Stomach (tissue), 9 donors: ENCODE measurements around the gene LYZL1. TPM values are rescaled to one million over a fixed set of nuclear protein-coding genes. Genes with fewer than 3 reads are reported as not detected.

Source experiments
- DNase-seq, 2 donors: peaks; one replicate each; pipeline versions ENCODE4 v3.0.0 to v3.0.0-alpha.2; 2013 to 2019
- H3K27ac ChIP-seq, 5 donors: fragments of 200-600 bp in 4 of 5; sonication (generic) in 4 of 5; one replicate each; pipeline ENCODE4 v1.5.1; 2013 to 2019; ENCODE audit warnings: mild to moderate bottlenecking in 1 of 5, moderate library complexity in 1 of 5
- H3K27me3 ChIP-seq, 3 donors: fragments of 200-600 bp; sonication (generic); one replicate each; pipeline ENCODE4 v1.5.1; 2017 to 2019; ENCODE audit warnings: mixed run types in 1 of 3
- H3K36me3 ChIP-seq, 4 donors: fragments of 200-600 bp; sonication (generic); 1 replicate in 3 of 4; 2 replicates in 1 of 4; pipeline ENCODE4 v1.5.1; 2016 to 2019
- H3K4me1 ChIP-seq, 4 donors: fragments of 200-600 bp; sonication (generic); one replicate each; pipeline ENCODE4 v1.5.1; 2016 to 2019
- H3K4me3 ChIP-seq, 4 donors: fragments of 200-600 bp; sonication (generic) in 3 of 4; one replicate each; pipeline ENCODE4 v1.5.1; 2016 to 2019; ENCODE audit warnings: mild to moderate bottlenecking in 1 of 4
- H3K9me3 ChIP-seq, 4 donors: fragments of 200-600 bp; sonication (generic); one replicate each; pipeline ENCODE4 v1.5.1; 2016 to 2019
- EP300 ChIP-seq: sonication (generic); formaldehyde crosslinking; IDR thresholded peaks from one replicate; pipeline ENCODE4 v1.6.1; 2017; ENCODE audit warnings: antibody characterized with exemption
- POLR2A ChIP-seq, 4 donors: fragments of 450-650 bp; IDR thresholded peaks; one replicate each; pipeline ENCODE4 v1.6.1; 2016; ENCODE audit warnings: antibody characterized with exemption in 4 of 4, control low read depth in 2 of 4, mild to moderate bottlenecking in 1 of 4, moderate library complexity in 1 of 4
- POLR2AphosphoS5 ChIP-seq, 3 donors: sonication (generic); formaldehyde crosslinking; IDR thresholded peaks; one replicate each; pipeline ENCODE4 v1.6.1; 2016; ENCODE audit warnings: antibody characterized with exemption in 3 of 3
- WGBS, 5 donors: extraction: QIAGEN DNeasy Blood & Tissue Kit in 3 of 5; methylation state at CpG; one replicate each; pipeline versions ENCODE4 v1.1.5 to v1.1.7; 2013 to 2018; 5-methylcytosine and 5-hydroxymethylcytosine counted together
- intact Hi-C: fragments of 100-400 bp; cut with DNase I; formaldehyde crosslinking; loops from one replicate; pipeline ENCODE4 v1.15.1; 2023; ENCODE audit warnings: low total_unique reads
- polyA plus RNA-seq, 3 donors: library from polyadenylated mRNA; stranded (reverse); fragments of 200-250 nt; gene quantifications; one replicate each; pipeline ENCODE4 v1.2.3, GENCODE V29; 2013
- total RNA-seq, 5 donors: library from RNA; depleted of rRNA; stranded (reverse); fragments of >200 nt; gene quantifications; one replicate each; pipeline versions ENCODE4 v1.1.0 to v1.2.3, GENCODE V29; 2014 to 2016
- TF ChIP-seq, protein P1 (sequence below), 7 experiments: fragments of 450-650 bp in 4 of 7; fragments of 200-600 bp in 3 of 7; sonication (generic) in 3 of 7; IDR thresholded peaks; one replicate each; pipeline ENCODE4 v1.5.1; 2016 to 2019; ENCODE audit warnings: antibody characterized with exemption in 7 of 7, control low read depth in 2 of 7, mild to moderate bottlenecking in 1 of 7
- donor health status: healthy with polysubstance abuse.
- donor health status: Bipolar disorder and iron deficiency.
- donor health status: healthy.

The LYZL1 gene
- total and polyA plus RNA-seq, 8 donors, result not detected

DNA sequence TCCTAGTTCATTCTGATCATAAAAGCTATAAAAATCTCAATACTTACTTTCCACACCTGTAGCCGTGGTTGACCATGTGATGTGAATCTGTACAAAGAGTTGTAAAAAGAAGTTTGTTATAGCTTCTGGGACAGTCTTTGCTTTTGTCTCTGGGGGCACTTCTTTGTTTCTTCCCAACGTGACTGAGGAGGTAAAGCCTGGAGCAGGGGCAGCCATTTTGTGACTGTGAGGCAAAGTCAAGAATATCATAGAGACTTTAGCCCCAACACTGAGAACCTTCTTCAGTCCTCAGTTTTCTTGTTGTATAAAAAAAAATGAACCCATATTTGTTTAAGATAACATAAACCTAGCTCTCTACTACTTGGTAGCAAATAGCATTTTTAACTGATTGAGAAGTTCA, 29.4 kb upstream of the LYZL1 start:
- Histone ChIP-seq H3K27ac (no peak overlapping the region), H3K4me3 (no peak overlapping the region), H3K27me3 (peaks cover 0 to 18% (median 5%) of the 10 kb centered on the region in 3 donors), H3K36me3 (no peaks in the 10 kb centered on the region), H3K4me1 (peaks cover 0 to 16% (median 0%) of the 10 kb centered on the region in 4 donors), H3K9me3 (peaks cover 0 to 6% (median 2%) of the 10 kb centered on the region in 4 donors)
- intact Hi-C loops, result no loop called here
- 87 to 93% (median 89%) methylated on average over 2 of the region's 2 CpGs for WGBS, 5 donors
- TF ChIP-seq POLR2AphosphoS5 (IDR thresholded peaks at IDR 0.05), result no peak
- TF ChIP-seq EP300, result no peak
- TF ChIP-seq, protein P1, sequence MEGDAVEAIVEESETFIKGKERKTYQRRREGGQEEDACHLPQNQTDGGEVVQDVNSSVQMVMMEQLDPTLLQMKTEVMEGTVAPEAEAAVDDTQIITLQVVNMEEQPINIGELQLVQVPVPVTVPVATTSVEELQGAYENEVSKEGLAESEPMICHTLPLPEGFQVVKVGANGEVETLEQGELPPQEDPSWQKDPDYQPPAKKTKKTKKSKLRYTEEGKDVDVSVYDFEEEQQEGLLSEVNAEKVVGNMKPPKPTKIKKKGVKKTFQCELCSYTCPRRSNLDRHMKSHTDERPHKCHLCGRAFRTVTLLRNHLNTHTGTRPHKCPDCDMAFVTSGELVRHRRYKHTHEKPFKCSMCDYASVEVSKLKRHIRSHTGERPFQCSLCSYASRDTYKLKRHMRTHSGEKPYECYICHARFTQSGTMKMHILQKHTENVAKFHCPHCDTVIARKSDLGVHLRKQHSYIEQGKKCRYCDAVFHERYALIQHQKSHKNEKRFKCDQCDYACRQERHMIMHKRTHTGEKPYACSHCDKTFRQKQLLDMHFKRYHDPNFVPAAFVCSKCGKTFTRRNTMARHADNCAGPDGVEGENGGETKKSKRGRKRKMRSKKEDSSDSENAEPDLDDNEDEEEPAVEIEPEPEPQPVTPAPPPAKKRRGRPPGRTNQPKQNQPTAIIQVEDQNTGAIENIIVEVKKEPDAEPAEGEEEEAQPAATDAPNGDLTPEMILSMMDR (IDR thresholded peaks at IDR 0.05), result no peak
- no peak for DNase-seq

DNA sequence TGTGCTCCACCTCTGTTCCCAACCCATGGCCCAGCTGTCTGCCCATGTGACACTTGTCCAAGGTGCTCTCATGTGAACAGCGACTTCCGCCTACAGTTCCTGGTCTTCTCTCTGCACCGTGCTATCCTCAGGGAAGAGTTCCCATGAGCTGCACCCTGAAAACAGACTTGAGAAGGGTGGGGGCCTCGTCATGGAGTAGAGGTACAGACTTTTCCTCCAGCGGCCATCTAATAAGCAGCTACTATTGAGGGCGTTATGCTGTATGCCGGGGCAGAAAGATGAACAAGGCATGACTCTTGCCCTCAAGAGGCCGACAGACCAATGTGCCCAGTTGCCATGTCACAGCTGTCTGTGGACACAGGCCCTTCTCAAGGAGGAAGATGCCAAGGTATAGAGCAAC, 25.4 kb upstream of the LYZL1 start:
- H3K9me3 ChIP-seq, result peaks cover 0 to 6% (median 2%) of the 10 kb centered on the region in 4 donors
- DNase-seq, result no peak
- TF ChIP-seq POLR2A (IDR thresholded peaks at IDR 0.05) (no peak), EP300 (no peak), POLR2AphosphoS5 (IDR thresholded peaks at IDR 0.05) (no peak)
- TF ChIP-seq, protein P1 (IDR thresholded peaks at IDR 0.05), result no peak
- H3K4me1 ChIP-seq, result no peaks in the 10 kb centered on the region
- no peak overlapping the region for H3K27ac ChIP-seq
- no peak overlapping the region for H3K4me3 ChIP-seq
- 87 to 93% (median 92%) methylated on average over 8 of the region's 8 CpGs for WGBS, 5 donors
- H3K36me3 ChIP-seq, result no peaks in the 10 kb centered on the region
- intact Hi-C loops, result no loop called here
- peaks cover 0 to 12% (median 0%) of the 10 kb centered on the region in 3 donors for H3K27me3 ChIP-seq

DNA sequence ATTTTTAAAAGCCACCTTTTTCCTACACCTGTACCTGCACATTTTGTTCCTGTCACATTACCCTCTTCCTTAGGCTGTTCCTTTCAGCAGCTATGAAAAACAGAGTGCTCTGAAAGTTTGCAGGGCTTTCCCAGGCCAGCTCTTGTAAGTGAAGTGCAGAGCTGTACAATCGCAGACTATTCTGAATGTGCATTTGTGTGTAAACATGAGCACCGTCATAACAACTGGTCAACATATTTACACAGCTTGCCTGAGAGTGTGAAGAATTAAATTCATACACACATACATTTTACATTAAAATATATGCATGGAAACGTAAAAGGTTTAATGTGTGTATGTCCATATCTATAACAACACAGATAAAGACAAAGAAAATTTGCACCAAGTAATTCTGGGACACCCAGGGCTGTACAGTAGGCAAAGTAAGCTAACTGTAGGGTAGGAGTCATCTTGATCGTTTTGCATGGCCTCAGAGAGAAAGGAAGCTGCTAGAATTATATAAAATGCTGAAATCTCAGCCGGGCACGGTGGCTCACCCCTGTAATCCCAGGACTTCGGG, 23.6 kb upstream of the LYZL1 start:
- Histone ChIP-seq H3K9me3 (no peaks in the 10 kb centered on the region), H3K27me3 (peaks cover 0 to 12% (median 0%) of the 10 kb centered on the region in 3 donors), H3K27ac (no peak overlapping the region), H3K4me3 (no peak overlapping the region), H3K4me1 (no peaks in the 10 kb centered on the region), H3K36me3 (no peaks in the 10 kb centered on the region)
- DNase-seq, result no peak
- WGBS, 5 donors, result 64 to 76% (median 73%) methylated on average over 7 of the region's 7 CpGs
- TF ChIP-seq POLR2A (IDR thresholded peaks at IDR 0.05) (no peak), EP300 (no peak), POLR2AphosphoS5 (IDR thresholded peaks at IDR 0.05) (no peak)
- TF ChIP-seq, protein P1 (IDR thresholded peaks at IDR 0.05), result no peak
- intact Hi-C loops, result no loop called here

DNA sequence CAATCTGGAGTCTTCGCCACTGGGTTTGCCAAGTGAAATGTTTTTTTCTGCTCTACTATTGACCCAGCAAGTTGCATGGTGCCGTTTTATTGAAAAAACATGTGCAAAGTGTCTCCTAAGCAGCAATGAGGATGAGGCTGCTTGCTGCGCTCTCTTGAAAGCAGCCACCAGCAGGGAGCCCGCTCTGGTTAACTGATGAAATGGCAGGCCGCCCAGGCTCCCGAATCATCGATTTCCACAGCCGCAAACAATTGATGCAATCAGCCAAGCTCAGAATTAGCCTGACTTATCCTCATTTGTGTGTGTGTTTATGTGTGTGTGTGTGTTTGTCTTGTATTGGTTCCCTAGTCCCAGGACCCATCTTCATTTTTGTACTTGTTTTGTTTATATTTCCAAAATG, 22.2 kb upstream of the LYZL1 start:
- no peak overlapping the region for H3K27ac ChIP-seq
- TF ChIP-seq EP300, result no peak
- no peak for TF ChIP-seq POLR2A (IDR thresholded peaks at IDR 0.05)
- TF ChIP-seq, protein P1 (IDR thresholded peaks at IDR 0.05), result no peak
- TF ChIP-seq POLR2AphosphoS5 (IDR thresholded peaks at IDR 0.05), result no peak
- intact Hi-C loops, result no loop called here
- WGBS, 5 donors, result 67 to 76% (median 74%) methylated on average over 8 of the region's 8 CpGs
- no peaks in the 10 kb centered on the region for H3K36me3 ChIP-seq
- H3K9me3 ChIP-seq, result no peaks in the 10 kb centered on the region
- H3K4me1 ChIP-seq, result no peaks in the 10 kb centered on the region
- no peak for DNase-seq
- peaks cover 0 to 6% (median 0%) of the 10 kb centered on the region in 3 donors for H3K27me3 ChIP-seq
- no peak overlapping the region for H3K4me3 ChIP-seq
